Natural killer cell (primary cell): ENCODE measurements around the gene DNMT3L. TPM values are rescaled to one million over a fixed set of nuclear protein-coding genes. Genes with fewer than 3 reads are reported as not detected.

Experiments
- ATAC-seq, 3 donors: fragments of 150-1000 bp in 2 of 3; fragments of 200-7000 bp in 1 of 3; cut with Tn5 transposase; 1 replicate in 1 of 3; 2 replicates in 2 of 3; pipeline ENCODE4 v1.10.0; 2021; ENCODE audit warnings: mild to moderate bottlenecking in 2 of 3, moderate library complexity in 2 of 3
- DNase-seq, 2 donors: peaks; one replicate each; pipeline versions ENCODE4 v3.0.0 to v3.0.0-alpha.2; 2013 to 2021; ENCODE audit warnings: mixed read lengths in 1 of 2
- H3K27ac ChIP-seq: one replicate; pipeline ENCODE4 v1.5.1; 2013; ENCODE audit warnings: mild to moderate bottlenecking, low read length
- H3K27me3 ChIP-seq: one replicate; pipeline ENCODE4 v1.6.1; 2013; ENCODE audit warnings: low read length; ENCODE audit not compliant: control insufficient read depth, insufficient read depth
- H3K36me3 ChIP-seq: one replicate; pipeline ENCODE4 v1.6.1; 2013; ENCODE audit warnings: low read length; ENCODE audit not compliant: control insufficient read depth, insufficient read depth
- H3K4me1 ChIP-seq: one replicate; pipeline ENCODE4 v1.6.1; 2013; ENCODE audit warnings: low read length; ENCODE audit not compliant: control insufficient read depth, insufficient read depth
- H3K4me3 ChIP-seq: one replicate; pipeline ENCODE4 v1.5.1; 2013; ENCODE audit warnings: low read length
- H3K9me3 ChIP-seq: one replicate; pipeline ENCODE4 v1.6.1; 2013; ENCODE audit warnings: low read length; ENCODE audit not compliant: control insufficient read depth, insufficient read depth
- H3K27ac Mint-ChIP-seq, 2 donors: one replicate each; pipeline ENCODE4 v1.8.0; 2022; ENCODE audit warnings: mild to moderate bottlenecking in 2 of 2, mixed read lengths in 2 of 2, moderate library complexity in 1 of 2
- H3K27me3 Mint-ChIP-seq, 2 donors: one replicate each; pipeline ENCODE4 v1.8.0; 2022; ENCODE audit warnings: low read depth in 2 of 2, mixed read lengths in 2 of 2
- H3K36me3 Mint-ChIP-seq: one replicate; pipeline ENCODE4 v1.8.0; 2022; ENCODE audit warnings: mixed read lengths
- H3K4me1 Mint-ChIP-seq, 2 donors: one replicate each; pipeline ENCODE4 v1.8.0; 2022; ENCODE audit warnings: mixed read lengths in 2 of 2
- H3K4me3 Mint-ChIP-seq: one replicate; pipeline ENCODE4 v1.8.0; 2022; ENCODE audit warnings: mild to moderate bottlenecking, moderate library complexity, mixed read lengths
- H3K9me3 Mint-ChIP-seq, 2 donors: one replicate each; pipeline ENCODE4 v1.8.0; 2022; ENCODE audit warnings: mixed read lengths in 2 of 2
- CTCF ChIP-seq: fragments of 200-600 bp; IDR thresholded peaks from one replicate; pipeline ENCODE4 v1.8.0; 2022; ENCODE audit warnings: antibody characterized with exemption
- WGBS: methylation state at CpG from one replicate; pipeline ENCODE4 v1.1.7; 2013; ENCODE audit warnings: missing lambda C conversion rate; ENCODE audit not compliant: insufficient coverage; 5-methylcytosine and 5-hydroxymethylcytosine counted together
- intact Hi-C: fragments of 100-400 bp; cut with micrococcal nuclease; formaldehyde crosslinking; loops from one replicate; pipeline ENCODE4 v1.14.2; 2022
- total RNA-seq, 4 donors: library from RNA; stranded (reverse); fragments of 120-200 nt in 1 of 4; gene quantifications; one replicate each; pipeline versions ENCODE4 v1.2.3 to v1.2.4, GENCODE V29; 2013 to 2022

The DNMT3L gene
- total RNA-seq, 3 donors from 2014 or later (not counting 1 experiment from before 2014, with no cell fraction given) = not detected

DNA sequence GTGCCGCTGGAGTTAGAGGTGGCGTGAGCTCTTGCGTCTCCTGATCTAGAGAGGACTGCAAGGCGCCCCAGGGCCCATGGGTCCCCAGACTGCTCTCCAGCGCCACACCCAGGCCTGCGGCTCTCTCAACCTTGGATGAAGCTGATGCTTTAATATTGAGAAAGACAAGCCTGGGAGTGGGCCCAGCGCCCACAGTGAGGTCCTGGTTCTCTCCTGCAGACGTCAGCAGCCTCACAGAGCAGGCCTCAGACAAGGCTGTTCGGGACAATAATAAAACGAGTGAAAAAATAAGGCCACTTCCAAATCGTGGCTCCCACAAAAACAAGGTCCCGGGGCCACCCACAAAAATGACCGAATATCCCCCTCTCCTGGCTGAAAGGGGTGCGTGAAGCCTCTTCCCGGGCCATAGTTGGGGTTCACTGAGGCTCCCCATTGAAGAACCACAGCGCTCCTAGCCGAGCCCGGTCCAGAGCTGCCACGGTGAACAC is 6.0 kb upstream of the DNMT3L start:
- H3K27me3 ChIP-seq = no peaks in the 10 kb centered on the region
- DNase-seq = peak in 1 of 2 donors; percentile 54
- Mint-ChIP-seq H3K36me3 (no peaks in the 10 kb centered on the region), H3K27ac (no peak overlapping the region), H3K9me3 (no peaks in the 10 kb centered on the region), H3K4me1 (no peaks in the 10 kb centered on the region), H3K27me3 (no peaks in the 10 kb centered on the region), H3K4me3 (no peak overlapping the region)
- intact Hi-C loops = no loop called here
- 74% methylated on average over 19 of the region's 19 CpGs for WGBS
- H3K9me3 ChIP-seq = no peaks in the 10 kb centered on the region
- peak in 1 of 3 donors; percentile 33 for ATAC-seq
- no peaks in the 10 kb centered on the region for H3K4me1 ChIP-seq
- H3K27ac ChIP-seq = no peak overlapping the region
- no peak for TF ChIP-seq CTCF
- H3K36me3 ChIP-seq = no peaks in the 10 kb centered on the region
- H3K4me3 ChIP-seq = no peak overlapping the region

DNA sequence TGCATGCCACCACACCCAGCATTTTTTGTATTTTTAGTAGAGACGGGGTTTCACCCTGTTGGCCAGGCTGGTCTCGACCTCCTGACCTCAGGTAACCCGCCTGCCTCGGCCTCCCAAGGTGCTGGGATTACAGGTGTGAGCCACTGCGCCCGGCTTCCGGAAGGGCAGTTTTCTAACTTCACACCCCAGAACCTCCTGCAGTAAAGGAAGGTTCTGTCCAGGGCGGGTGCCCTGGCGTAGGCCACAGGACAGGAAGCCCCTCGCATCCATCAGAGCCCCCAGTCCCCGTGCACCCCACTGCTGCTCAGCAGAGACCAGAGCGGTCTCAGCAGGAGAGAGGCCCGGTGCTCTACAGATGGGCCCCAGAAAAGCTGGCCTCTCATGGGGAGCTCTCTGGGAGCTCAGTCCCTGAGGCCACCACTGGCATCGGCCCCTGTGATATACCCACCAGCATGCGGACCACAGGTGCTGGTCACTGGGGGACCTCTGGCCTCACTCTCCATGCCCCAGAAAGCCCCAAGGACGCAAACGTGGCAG is 4.1 kb upstream of the DNMT3L start:
- Histone ChIP-seq H3K4me3 (no peak overlapping the region), H3K9me3 (no peaks in the 10 kb centered on the region), H3K36me3 (no peaks in the 10 kb centered on the region), H3K27me3 (no peaks in the 10 kb centered on the region), H3K27ac (no peak overlapping the region), H3K4me1 (no peaks in the 10 kb centered on the region)
- H3K9me3 Mint-ChIP-seq = no peaks in the 10 kb centered on the region
- DNase-seq (no peak), ATAC-seq (no peak)
- intact Hi-C loops = no loop called here
- no peaks in the 10 kb centered on the region for H3K36me3 Mint-ChIP-seq
- WGBS = 91% methylated on average over 17 of the region's 17 CpGs
- no peak overlapping the region for H3K4me3 Mint-ChIP-seq
- no peak for TF ChIP-seq CTCF
- no peaks in the 10 kb centered on the region for H3K4me1 Mint-ChIP-seq
- H3K27ac Mint-ChIP-seq = no peak overlapping the region
- no peaks in the 10 kb centered on the region for H3K27me3 Mint-ChIP-seq

DNA sequence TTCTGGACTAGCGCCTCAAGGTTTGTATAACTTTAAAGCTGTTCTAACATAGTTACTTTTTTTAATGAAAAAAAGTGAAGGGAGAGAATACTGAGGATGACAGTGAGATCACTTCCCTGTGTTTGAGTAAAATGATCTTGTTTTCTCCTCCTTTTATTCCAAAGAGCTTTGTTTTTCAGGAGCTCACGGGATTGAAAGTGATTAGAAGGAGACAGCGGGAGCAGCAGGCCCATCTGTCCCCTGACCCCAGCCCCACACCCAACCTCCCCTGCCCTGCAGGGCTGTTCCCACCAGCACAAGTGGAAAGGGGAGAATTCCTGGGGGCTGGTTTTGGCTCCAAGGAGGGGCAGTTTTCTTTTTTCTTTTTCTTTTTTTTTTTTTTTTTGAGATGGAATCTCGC is 2.1 kb upstream of the DNMT3L start:
- intact Hi-C loops = no loop called here
- WGBS = 91% methylated on average over 2 of the region's 4 CpGs
- no peak for DNase-seq
- H3K4me3 Mint-ChIP-seq = no peak overlapping the region
- H3K9me3 ChIP-seq = no peaks in the 10 kb centered on the region
- no peak overlapping the region for H3K27ac ChIP-seq
- no peaks in the 10 kb centered on the region for H3K27me3 ChIP-seq
- H3K36me3 ChIP-seq = no peaks in the 10 kb centered on the region
- no peak overlapping the region for H3K4me3 ChIP-seq
- H3K4me1 ChIP-seq = no peaks in the 10 kb centered on the region
- H3K9me3 Mint-ChIP-seq = no peaks in the 10 kb centered on the region
- ATAC-seq = no peak
- H3K27ac Mint-ChIP-seq = no peak overlapping the region
- no peak for TF ChIP-seq CTCF
- H3K36me3 Mint-ChIP-seq = no peaks in the 10 kb centered on the region
- H3K4me1 Mint-ChIP-seq = no peaks in the 10 kb centered on the region
- peaks cover 0 to 11% of the 10 kb centered on the region in 2 donors for H3K27me3 Mint-ChIP-seq

GRCh38 chr21:44263221-44263760 is 1.6 kb upstream of the DNMT3L start:
- 90% methylated on average over 18 of the region's 18 CpGs for WGBS
- Histone ChIP-seq H3K27ac (no peak overlapping the region), H3K9me3 (no peaks in the 10 kb centered on the region), H3K36me3 (no peaks in the 10 kb centered on the region), H3K27me3 (no peaks in the 10 kb centered on the region), H3K4me1 (no peaks in the 10 kb centered on the region), H3K4me3 (no peak overlapping the region)
- H3K27ac Mint-ChIP-seq = no peak overlapping the region
- peaks cover 0 to 11% of the 10 kb centered on the region in 2 donors for H3K27me3 Mint-ChIP-seq
- no peak for TF ChIP-seq CTCF
- H3K36me3 Mint-ChIP-seq = no peaks in the 10 kb centered on the region
- no peaks in the 10 kb centered on the region for H3K4me1 Mint-ChIP-seq
- no peaks in the 10 kb centered on the region for H3K9me3 Mint-ChIP-seq
- intact Hi-C loops = no loop called here
- H3K4me3 Mint-ChIP-seq = no peak overlapping the region
- DNase-seq (no peak), ATAC-seq (no peak)
